GM12875 (cell line): ENCODE data around the gene C10orf71.

Experiments used
- H3K4me3 ChIP-seq: one replicate; pipeline ENCODE4 v1.5.1; 2011; ENCODE audit warnings: low read depth, low read length, control low read depth
- TF ChIP-seq, protein P1 (sequence below): IDR thresholded peaks from 2 replicates; pipeline ENCODE4 v1.5.1; 2011; ENCODE audit warnings: low read depth, mild to moderate bottlenecking, control low read depth, inconsistent platforms, low read length, moderate library complexity, borderline replicate concordance; ENCODE audit not compliant: insufficient read depth

Gene C10orf71

DNA sequence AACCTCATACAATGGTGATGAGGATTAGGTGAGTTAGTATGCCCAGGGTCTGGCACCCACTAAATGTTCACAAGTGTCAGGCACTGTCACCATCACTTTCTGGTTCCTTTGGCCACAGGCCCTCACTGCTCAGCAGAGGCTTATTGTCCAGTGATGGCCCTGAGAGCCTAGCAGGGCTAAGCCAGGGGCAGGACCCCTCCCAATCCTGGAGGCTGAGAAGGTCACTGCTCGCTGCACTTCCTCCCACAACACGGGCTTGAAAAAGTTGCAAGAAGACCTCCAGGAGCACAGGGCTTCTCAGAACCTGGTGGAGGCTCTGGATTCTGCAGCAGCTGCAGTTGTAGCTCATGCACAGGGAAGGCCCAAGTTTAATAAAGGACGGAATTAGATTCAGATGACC, 48.9 kb downstream of the C10orf71 start:
- H3K4me3 ChIP-seq: no peak overlapping the region
- TF ChIP-seq, protein P1, sequence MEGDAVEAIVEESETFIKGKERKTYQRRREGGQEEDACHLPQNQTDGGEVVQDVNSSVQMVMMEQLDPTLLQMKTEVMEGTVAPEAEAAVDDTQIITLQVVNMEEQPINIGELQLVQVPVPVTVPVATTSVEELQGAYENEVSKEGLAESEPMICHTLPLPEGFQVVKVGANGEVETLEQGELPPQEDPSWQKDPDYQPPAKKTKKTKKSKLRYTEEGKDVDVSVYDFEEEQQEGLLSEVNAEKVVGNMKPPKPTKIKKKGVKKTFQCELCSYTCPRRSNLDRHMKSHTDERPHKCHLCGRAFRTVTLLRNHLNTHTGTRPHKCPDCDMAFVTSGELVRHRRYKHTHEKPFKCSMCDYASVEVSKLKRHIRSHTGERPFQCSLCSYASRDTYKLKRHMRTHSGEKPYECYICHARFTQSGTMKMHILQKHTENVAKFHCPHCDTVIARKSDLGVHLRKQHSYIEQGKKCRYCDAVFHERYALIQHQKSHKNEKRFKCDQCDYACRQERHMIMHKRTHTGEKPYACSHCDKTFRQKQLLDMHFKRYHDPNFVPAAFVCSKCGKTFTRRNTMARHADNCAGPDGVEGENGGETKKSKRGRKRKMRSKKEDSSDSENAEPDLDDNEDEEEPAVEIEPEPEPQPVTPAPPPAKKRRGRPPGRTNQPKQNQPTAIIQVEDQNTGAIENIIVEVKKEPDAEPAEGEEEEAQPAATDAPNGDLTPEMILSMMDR: no peak

DNA sequence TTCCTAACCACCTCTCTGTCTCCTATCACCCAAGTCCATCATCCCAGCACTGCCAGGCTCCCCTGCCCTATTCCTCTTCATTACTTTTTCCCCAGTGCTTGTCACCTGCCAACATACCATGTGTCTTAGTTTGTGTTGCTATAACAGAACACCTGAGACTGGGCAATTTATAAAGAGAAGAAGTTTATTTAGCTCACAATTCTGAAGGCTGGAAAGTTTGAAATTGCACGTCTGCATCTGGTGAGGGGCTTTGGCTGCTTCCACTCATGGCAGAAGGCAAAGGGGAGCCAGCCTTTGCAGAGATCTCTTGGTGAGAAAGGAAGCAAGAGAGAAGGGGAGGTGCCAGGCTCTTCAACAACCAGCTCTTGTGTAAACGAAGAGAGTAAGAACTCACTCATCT, 49.6 kb downstream of the C10orf71 start:
- TF ChIP-seq, protein P1: no peak
- no peak overlapping the region for H3K4me3 ChIP-seq

DNA sequence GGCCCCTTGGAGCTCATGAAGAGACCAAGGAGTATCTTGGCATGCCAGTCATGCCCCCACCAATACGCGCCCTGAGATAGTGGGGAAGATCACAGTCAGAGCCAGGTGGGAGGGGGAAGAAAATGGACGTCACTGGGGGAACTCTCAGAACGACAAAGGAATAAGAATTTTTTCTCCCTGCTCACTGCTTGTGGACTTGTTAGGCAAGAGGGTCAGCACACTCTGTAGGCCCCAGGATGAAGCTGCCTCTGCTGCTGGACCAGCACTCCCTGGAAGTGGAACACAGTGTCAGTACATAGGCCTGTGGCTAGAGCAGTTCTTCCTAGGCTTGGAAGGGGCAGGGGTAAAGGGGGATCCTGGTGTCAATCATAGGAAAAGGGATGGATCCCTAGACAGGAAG, 50.4 kb downstream of the C10orf71 start:
- H3K4me3 ChIP-seq: no peak overlapping the region
- TF ChIP-seq, protein P1: no peak

DNA sequence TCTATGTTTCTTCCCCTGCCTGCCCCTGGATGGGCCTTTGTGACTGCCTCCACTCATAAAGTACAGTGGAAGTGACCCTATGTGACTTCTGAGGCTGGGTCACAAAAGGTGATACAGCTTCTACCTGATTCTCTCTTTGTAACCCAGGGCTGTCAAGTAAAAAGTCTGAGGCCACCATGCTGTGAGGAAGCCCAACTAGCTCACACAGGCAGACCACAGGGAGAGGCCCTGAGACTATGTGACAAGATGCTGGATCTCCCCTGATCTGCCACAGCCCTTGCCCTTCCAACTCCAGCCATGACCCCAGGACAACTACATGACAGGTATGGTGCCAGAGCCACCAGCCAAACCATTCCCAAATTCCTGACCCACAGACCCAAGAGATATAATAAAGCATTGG, 51.2 kb downstream of the C10orf71 start:
- TF ChIP-seq, protein P1: no peak

DNA sequence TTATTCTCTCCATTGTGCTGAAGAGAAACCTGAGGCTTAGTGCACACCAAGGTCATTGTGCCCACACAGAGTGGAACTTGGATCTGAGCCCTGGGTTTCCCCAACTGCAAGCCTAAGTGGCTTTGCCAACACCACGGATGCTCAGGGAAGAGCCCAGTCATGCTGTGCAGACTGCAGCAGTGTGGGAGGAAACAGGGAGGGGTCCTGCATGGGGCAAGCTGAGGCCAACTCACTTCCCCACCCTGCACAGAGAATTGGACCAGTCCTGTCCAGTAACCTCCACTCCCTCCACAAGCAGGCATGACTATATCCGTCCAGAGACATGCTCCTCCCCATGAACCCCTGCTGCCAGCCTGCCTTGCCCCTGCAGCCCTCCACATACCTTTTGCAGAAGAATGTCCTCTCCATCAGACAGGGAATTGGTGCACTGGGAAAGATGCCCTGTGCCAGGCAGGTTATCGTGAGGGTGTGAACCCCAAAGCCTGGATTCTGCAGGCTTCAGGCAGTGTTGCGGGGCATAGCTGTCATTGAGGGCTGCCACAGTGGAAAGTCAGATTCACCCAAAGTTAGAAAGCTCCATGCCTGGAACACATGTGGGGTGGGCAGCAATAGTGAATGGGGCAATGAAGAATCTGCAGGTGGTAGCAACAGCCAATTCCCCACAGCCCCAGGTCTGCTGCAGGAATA, 52.0 kb downstream of the C10orf71 start:
- H3K4me3 ChIP-seq: no peak overlapping the region
- TF ChIP-seq, protein P1: no peak

More for the DNA sequence above, 51.2 kb downstream of the C10orf71 start:
- no peak overlapping the region for H3K4me3 ChIP-seq

DNA sequence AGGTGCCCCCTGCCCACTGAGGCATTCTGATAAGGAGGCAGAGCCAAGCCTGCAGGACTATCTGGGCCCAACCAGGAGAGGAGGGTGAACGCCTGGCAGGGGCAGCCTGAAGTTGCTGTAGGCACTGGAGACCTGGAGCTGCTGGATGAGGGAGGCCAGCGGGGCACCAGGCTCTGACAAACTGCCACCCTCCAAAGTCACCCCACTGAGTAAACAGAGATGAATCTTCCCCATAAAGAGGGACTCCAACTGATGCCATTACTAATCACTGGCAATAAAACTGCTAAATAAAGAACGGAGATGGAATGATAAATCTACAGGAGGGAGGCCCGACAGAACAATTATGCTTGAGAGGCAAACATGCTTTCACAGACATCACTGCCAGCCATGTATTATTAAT, 52.7 kb downstream of the C10orf71 start:
- TF ChIP-seq, protein P1: no peak
- H3K4me3 ChIP-seq: no peak overlapping the region

DNA sequence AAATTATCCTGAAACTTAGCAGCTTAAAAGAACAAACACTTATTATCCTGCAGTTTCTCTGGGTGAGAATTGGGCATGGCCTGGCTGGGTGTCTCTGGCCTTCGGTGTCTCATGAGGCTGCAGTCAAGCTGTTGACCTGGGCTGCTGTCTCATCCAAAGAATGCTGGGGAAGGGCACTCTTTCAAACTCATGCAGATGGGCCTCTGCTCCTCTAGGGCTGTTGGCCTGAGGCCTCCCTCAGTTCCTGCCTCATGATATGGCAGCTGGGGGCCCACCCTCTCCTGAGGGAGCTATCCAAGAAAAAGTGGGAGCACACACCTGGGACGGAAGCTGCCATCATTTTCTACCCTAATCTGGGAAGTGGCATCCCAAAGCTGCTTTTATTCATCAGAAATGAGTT, 53.4 kb downstream of the C10orf71 start:
- H3K4me3 ChIP-seq: no peak overlapping the region
- TF ChIP-seq, protein P1: no peak
